Omental fat pad (tissue), 4 donors: ENCODE results near the gene ACVRL1. TPM values are rescaled to one million over a fixed set of nuclear protein-coding genes. Genes with fewer than 3 reads are reported as not detected.
A peak's percentile ranks its signal among the peaks of the same experiment; 100 is the strongest.

Experiments
- ATAC-seq: fragments of 150-250 bp; one replicate; pipeline ENCODE4 v1.9.1; 2016; ENCODE audit warnings: mild to moderate bottlenecking, moderate library complexity; ENCODE audit not compliant: low FRiP score
- DNase-seq: peaks from one replicate; pipeline ENCODE4 v3.0.0-alpha.2; 2019; ENCODE audit warnings: low spot score
- CTCF ChIP-seq, 3 donors: fragments of 450-650 bp; IDR thresholded peaks; one replicate each; pipeline ENCODE4 v1.5.1; 2016 to 2017; ENCODE audit warnings: antibody characterized with exemption in 3 of 3, mild to moderate bottlenecking in 3 of 3, moderate library complexity in 2 of 3
- total RNA-seq, 4 donors: library from RNA; depleted of rRNA; stranded (reverse); fragments of >200 nt; gene quantifications; one replicate each; pipeline ENCODE4 v1.1.0, GENCODE V29; 2016

ACVRL1 gene
- total RNA-seq, 4 donors from 2014 or later: 69.3 to 593 (median 113) TPM

GRCh38 chr12:51901121-51901817 lies 6.0 kb upstream of the ACVRL1 start:
- peak; percentile 15 for DNase-seq
- no peak for TF ChIP-seq CTCF (IDR thresholded peaks at IDR 0.05)
- ATAC-seq: no peak

- no peak for TF ChIP-seq CTCF (IDR thresholded peaks at IDR 0.05)
- DNase-seq (no peak), ATAC-seq (no peak)
Measured at GRCh38 chr12:51901881-51902280, 5.4 kb upstream of the ACVRL1 start.

- ATAC-seq (peak; percentile 41), DNase-seq (no peak)
- no peak for TF ChIP-seq CTCF (IDR thresholded peaks at IDR 0.05)
Measured at GRCh38 chr12:51904951-51905470, 2.3 kb upstream of the ACVRL1 start.

GRCh38 chr12:51905471-51906429 lies 1.6 kb upstream of the ACVRL1 start:
- no peak for TF ChIP-seq CTCF (IDR thresholded peaks at IDR 0.05)
- ATAC-seq (peak; percentile 77), DNase-seq (peak; percentile 70)

- ATAC-seq: no peak
- no peak for TF ChIP-seq CTCF (IDR thresholded peaks at IDR 0.05)
- DNase-seq: no peak
Measured at GRCh38 chr12:51906430-51907082, 748 bp upstream of the ACVRL1 start.

- ATAC-seq (no peak), DNase-seq (no peak)
- no peak for TF ChIP-seq CTCF (IDR thresholded peaks at IDR 0.05)
Measured at GRCh38 chr12:51907856-51908425, 637 bp downstream of the ACVRL1 start.
